Dedifferentiated amniotic fluid mesenchymal stem cell (primary cell): ENCODE measurements around the gene TRIO.
A peak's percentile ranks its signal among the peaks of the same experiment; 100 is the strongest.
"Not testable (repeated sequence)": the region's sequence is repeated elsewhere in the genome, so short reads cannot be mapped to it uniquely, and the experiment has no call there.

Experiments used
- DNase-seq: peaks from one replicate; pipeline ENCODE4 v3.0.0-alpha.2; 2016; ENCODE audit errors: extremely low spot score

Gene TRIO

GRCh38 chr5:14185326-14186058 lies 42.4 kb downstream of the TRIO start:
- peak; percentile 33 for DNase-seq

DNA sequence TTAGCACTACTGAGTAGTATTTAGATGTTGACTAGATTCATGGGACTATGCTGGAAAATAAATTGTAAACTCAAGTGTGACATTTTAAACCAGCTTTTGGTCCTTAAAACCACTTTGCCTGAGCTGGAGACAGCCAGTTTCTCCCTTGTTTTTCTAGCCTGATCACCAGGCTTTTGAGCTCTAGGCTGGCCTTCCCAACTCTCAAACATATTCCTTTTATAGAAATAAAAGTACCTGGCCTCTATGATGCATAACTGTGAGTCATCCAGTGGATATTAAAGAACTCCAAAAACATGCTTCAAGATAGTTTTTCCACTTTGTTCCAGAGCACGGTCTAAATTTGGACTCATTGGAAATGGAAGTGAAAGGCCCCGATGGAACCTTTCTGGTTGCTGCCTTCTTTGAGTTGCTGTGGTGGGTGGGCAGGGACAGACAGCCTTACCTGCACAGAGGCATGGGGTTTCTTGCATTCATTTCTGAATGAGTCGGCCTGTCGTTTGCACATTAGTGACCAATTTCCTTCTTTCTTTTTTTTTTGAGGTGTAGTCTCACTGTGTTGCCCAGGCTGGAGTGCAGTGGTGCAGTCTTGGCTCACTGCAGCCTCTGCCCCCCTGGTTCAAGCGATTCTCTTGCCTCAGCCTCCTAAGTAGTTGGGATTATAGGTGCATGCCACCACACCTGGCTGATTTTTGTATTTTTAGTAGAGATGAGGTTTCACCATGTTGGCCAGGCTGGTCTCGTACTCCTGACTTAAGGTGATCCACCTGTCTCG lies 43.1 kb downstream of the TRIO start:
- DNase-seq = no peak

GRCh38 chr5:14187157-14187556 lies 44.0 kb downstream of the TRIO start:
- DNase-seq = no peak

DNA sequence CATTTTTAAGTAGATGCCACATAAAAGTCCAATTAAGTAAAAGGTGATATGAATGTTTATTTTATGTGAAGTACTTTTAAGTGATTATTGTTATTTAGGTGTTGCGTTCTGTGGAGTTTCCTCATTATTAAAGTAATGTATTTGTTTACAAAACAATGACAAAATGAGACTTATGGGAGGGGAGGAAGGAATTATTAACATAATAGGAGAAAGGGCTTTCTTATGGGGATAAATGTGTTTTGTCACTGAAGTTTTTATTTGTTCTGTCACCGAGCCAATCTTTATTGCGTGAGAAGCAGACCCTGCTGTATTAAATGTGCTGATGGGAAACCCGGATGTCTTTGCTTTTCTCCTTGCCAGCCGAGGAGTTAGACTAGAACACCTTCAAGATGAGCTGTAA lies 44.5 kb downstream of the TRIO start:
- no peak for DNase-seq

- no peak for DNase-seq
These were observed 45.6 kb downstream of the TRIO start for GRCh38 chr5:14188778-14189177.

GRCh38 chr5:14189680-14190079 lies 46.5 kb downstream of the TRIO start:
- DNase-seq = no peak

DNA sequence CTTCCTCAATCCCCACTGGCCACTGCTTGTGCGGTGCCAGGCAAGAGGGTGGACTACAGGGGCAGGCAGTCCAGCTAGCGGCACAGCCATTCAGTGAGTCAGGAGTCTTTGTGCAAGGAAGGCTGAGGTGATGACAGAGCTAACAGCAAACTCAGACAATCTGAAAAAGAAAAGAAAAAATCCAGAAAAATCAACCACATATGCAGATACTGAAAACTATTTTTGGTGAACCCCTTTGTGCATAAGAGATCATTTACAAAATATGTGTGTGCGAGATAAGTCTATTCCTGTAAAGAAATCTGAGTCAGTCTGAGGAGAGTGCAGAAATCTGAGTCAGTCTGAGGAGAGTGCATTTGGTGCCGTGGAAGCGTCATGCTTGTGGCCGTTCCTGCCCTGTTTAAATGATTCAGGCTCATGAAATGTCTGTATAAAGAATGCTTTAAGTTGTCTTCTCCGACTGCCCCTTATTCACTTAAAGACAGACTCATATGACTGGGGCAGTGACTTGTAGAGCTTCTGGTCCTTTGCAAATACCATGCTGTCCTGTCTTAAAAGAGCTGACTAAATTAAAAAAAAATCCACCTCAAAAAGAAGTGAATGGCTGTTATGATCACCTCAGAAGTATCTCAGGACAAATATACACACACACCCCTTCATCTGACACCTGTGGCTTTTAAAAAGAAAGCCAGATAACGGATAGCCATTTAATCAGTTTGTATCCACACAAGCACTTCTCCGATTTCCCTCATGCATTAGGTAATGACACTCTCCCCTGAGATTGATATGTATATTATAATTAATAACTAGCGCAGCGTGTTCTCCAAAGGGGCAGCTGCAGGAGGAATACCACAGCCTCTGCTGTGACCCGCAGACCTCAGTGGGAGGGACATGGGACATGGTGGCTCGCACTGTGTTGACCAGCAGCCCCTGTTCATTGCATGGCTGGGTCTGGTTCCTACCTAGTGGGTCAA lies 47.3 kb downstream of the TRIO start:
- peak; percentile 97 for DNase-seq

DNA sequence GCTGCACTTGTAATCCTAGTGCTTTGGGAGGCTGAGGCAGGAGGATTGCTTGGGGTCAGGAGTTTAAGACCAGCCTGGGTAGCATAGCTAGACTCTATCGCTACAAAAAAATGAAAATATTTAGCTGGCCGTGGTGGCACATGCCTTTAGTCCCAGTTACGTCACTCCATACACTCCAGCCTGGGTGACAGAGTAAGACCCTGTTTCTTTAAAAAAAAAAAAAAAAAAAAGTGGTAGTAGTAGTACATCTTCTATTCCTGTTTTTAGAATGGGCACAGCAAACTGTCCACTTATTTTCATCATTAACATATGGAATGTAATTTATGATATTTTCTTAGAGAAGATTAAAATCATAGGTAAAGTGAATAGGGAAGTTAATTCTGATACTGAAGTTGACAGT lies 48.2 kb downstream of the TRIO start:
- no peak for DNase-seq

DNA sequence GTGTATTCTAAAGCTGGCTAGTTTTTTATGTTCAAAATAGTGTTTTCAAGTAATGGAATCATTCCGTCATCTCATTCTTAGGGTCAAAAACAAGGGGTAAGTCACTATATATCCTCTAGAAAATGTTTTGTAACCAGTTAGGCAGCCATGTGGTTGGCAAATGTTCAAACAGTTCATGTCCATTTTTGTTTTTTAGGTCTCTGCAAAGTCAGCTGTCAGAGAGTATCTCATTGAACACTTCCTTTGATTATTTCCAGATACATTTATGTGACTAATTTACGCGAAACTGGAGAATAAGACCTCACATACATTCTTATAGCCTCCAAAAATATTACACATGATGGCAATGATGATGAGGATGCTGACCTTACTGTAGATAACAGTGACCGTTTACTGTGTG lies 50.4 kb downstream of the TRIO start:
- no peak for DNase-seq

DNA sequence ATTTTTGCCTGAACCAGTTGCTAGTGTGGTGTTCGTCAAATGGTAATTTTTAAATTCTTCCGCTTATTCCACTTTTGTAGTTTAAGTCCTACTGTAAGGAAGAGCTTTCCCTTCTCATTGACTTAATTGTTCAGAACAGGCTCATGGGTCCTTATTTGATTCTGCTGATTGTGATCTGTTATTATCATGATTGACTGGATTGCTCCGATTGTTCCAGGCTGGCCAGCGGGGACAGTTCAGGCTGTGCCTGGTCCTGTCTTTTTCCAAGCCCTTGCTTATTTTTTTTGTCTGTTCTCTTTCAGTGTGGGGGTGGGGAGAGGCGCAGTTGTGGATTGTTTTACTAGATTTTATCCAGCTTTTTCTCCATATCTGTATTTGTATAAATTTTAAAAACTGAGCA lies 52.4 kb downstream of the TRIO start:
- no peak for DNase-seq

DNA sequence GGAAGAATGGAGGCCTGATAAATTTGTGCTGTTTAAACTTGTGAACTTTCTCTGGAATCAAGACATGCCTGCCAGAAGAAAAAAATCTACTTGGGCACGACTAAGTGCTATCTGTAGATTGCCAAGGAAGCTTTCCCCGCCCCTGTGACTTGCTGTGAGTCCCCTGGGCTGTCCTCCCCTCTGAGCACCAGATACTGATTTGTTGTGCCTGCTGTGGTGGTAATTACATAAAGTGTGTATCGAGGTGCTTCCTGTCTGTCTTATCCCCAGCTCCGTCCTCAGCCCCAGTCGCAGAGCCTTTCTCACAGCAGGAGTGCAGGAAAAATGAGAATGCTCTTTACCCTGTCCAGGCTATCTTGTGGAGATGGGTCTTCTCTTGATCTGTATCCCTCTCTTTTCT lies 53.9 kb downstream of the TRIO start:
- no peak for DNase-seq

- DNase-seq = no peak
These were observed 56.8 kb downstream of the TRIO start for GRCh38 chr5:14199902-14200301.

DNA sequence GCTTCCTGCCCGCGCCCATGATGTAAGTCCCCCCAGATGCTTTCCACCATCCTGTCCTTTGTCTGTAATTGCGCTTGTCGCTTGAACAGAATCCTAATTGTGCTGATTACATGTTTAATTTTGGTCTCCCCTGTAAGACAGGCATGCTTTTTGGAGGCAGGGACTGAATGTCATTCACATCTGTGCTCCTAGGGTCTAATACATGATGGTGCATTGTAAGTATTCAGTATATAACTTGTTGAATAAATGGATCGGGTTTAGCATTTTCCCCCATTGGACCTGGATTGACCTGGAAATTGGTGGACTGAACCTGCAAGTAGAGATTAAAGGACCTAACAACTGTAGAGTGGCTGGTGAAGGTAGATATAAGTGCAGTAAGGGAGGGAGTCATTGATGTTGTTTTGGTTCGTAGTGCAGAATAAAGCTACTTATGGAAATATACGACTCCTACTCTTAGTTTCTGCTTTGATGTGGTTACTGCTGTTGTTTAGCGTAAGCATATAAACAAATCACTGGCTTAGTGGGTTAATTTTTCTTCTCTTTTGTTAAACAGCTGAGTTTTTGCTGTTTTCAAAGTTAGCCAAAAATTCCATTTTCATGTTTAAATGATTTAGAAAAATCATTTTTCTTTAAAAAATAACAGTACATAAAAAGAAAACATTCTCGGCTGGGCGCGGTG lies 57.3 kb downstream of the TRIO start:
- no peak for DNase-seq

- DNase-seq = no peak
These were observed 58.3 kb downstream of the TRIO start for GRCh38 chr5:14201325-14202045.

- no peak for DNase-seq
These were observed 59.3 kb downstream of the TRIO start for GRCh38 chr5:14202462-14202861.

DNA sequence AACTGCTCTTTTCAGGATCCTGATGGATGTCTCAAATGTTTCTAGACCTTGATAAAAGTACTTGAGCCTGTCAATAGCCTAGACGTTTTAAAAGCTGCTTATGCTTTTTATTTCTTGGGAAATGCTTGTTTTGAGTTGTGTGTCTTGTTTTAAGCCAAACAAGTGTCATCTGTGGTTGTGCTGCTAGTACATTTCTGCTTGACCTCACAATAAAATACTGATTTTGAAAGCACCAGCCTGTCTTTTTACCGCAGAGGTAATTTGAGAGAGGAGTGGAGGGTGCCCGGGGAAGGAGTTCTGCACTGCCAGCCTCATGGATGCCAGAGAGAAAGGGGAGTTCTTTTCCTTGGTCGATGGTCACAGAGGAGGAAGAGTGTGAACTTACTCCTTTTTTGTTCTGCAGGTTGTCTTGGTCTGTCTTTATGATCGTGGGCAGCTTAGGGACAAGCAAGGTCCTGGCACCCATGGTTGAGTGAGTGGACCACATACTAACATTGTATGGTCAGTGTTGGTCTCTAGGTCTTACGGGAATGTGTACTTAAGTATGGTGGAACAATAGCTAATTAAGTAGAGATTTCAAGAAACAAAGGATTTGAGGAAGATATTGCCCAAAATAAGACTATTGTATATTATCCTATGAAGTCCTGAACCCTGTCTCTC lies 61.0 kb downstream of the TRIO start:
- no peak for DNase-seq

- DNase-seq = peak; percentile 55
These were observed 61.7 kb downstream of the TRIO start for GRCh38 chr5:14204785-14205321.

GRCh38 chr5:14206028-14206725 lies 63.0 kb downstream of the TRIO start:
- no peak for DNase-seq

DNA sequence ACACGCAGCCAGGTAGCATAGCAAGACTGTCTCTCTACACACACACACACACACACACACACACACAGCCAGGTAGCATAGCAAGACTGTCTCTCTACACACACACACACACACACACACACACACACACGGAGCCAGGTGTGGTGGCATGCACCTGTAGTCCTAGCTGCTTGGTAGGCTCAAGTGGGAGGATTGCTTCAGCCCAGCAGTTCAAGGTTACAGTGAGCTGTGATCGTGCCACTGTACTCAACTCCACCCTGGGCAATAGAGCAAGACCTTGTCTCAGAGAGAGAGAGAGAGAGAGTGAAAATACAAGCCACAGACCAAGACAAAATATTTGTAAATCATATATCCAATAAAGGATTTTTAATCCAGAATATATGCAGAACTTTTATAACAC lies 64.3 kb downstream of the TRIO start:
- not testable (repeated sequence) for DNase-seq
